Prostate gland (tissue), 2 donors: ENCODE measurements around the gene OR1I1. TPM values are rescaled to one million over a fixed set of nuclear protein-coding genes. Genes with fewer than 3 reads are reported as not detected.

Experiments used
- DNase-seq: peaks from one replicate; pipeline ENCODE4 v3.0.0-alpha.2; 2019; ENCODE audit warnings: low spot score
- H3K27ac ChIP-seq, 2 donors: fragments of 200-600 bp; sonication (generic); 2 replicates each; pipeline ENCODE4 v1.5.1; 2017 to 2019
- H3K27me3 ChIP-seq: fragments of 200-600 bp; sonication (generic); replicated peaks from 2 replicates; pipeline ENCODE4 v1.5.1; 2019; ENCODE audit not compliant: insufficient read depth
- H3K36me3 ChIP-seq, 2 donors: fragments of 200-600 bp; sonication (generic); 1 replicate in 1 of 2; 2 replicates in 1 of 2; pipeline versions ENCODE4 v1.5.1 to v1.8.1; 2017 to 2019
- H3K4me1 ChIP-seq: fragments of 200-600 bp; sonication (generic); replicated peaks from 2 replicates; pipeline ENCODE4 v1.5.1; 2019
- H3K4me3 ChIP-seq, 2 donors: fragments of 200-600 bp; sonication (generic); 2 replicates each; pipeline ENCODE4 v1.5.1; 2017 to 2019
- H3K9me3 ChIP-seq: fragments of 200-600 bp; sonication (generic); 2 replicates; pipeline ENCODE4 v1.5.1; 2017
- POLR2A ChIP-seq: fragments of 450-650 bp; IDR thresholded peaks from one replicate; pipeline ENCODE4 v1.6.1; 2016; ENCODE audit warnings: antibody characterized with exemption, mild to moderate bottlenecking
- POLR2AphosphoS5 ChIP-seq: sonication (generic); formaldehyde crosslinking; IDR thresholded peaks from one replicate; pipeline ENCODE4 v1.6.1; 2017; ENCODE audit warnings: antibody characterized with exemption
- WGBS: methylation state at CpG from one replicate; pipeline ENCODE4 v1.1.5; 2018; 5-methylcytosine and 5-hydroxymethylcytosine counted together
- intact Hi-C: fragments of 100-400 bp; cut with DNase I; formaldehyde crosslinking; loops from one replicate; pipeline ENCODE4 v1.14.2; 2022
- total RNA-seq, 2 donors: library from RNA; depleted of rRNA; stranded (reverse); fragments of >200 nt; gene quantifications; one replicate each; pipeline ENCODE4 v1.1.0, GENCODE V29; 2016
- TF ChIP-seq, protein P1 (sequence below), 4 experiments: fragments of 200-600 bp in 2 of 4; fragments of 450-650 bp in 2 of 4; sonication (generic) in 2 of 4; IDR thresholded peaks; 1 replicate in 3 of 4; 2 replicates in 1 of 4; pipeline ENCODE4 v1.5.1; 2016 to 2019; ENCODE audit warnings: antibody characterized with exemption in 4 of 4, mild to moderate bottlenecking in 2 of 4, moderate library complexity in 2 of 4

OR1I1 gene
- total RNA-seq, 2 donors from 2014 or later: not detected

DNA sequence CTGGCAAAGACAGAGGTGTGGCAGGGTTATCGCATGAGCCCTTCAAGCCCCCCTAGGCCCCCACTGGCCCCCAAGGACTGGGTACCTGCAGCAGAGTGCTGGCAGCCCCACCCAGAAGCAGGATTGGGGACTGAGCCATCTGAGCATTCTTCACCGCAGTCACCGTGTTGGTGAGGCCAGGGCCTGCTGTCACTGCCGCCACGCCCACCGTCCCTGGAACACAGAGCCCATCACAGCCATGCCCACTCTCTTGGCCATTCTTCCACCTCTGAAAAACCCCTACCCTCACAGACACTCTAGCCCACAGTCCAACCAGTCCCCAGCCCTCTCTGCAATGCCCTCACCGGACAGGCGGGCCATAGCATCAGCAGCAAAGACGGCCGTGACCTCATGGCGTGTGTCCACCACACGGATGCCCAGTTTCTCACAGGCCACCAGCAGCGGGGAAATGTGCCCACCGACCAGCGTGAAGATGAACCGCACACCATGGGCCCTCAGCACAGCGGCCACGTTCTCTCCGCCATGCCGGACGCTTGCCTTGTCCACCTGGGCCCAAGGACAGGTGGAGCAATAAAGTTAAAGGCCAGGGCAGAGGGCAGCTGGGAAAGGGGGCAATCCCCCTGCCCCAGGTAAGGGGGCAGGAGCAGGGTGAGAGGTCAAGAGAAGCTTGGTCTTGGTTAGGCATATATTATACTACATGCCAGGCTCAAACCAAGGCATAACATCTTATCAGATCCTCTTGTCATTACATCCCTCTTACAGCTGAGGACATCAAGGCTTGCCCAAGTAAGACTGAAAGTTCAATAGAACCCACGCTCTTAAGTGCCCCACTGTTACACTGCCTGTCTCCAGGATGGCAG lies 41.2 kb downstream of the OR1I1 start:
- DNase-seq: no peak
- Histone ChIP-seq H3K4me1 (no peaks in the 10 kb centered on the region), H3K9me3 (no peaks in the 10 kb centered on the region), H3K4me3 (no peak overlapping the region), H3K36me3 (no peaks in the 10 kb centered on the region), H3K27me3 (no peaks in the 10 kb centered on the region), H3K27ac (no peak overlapping the region)
- intact Hi-C loops: no loop called here
- TF ChIP-seq, protein P1, sequence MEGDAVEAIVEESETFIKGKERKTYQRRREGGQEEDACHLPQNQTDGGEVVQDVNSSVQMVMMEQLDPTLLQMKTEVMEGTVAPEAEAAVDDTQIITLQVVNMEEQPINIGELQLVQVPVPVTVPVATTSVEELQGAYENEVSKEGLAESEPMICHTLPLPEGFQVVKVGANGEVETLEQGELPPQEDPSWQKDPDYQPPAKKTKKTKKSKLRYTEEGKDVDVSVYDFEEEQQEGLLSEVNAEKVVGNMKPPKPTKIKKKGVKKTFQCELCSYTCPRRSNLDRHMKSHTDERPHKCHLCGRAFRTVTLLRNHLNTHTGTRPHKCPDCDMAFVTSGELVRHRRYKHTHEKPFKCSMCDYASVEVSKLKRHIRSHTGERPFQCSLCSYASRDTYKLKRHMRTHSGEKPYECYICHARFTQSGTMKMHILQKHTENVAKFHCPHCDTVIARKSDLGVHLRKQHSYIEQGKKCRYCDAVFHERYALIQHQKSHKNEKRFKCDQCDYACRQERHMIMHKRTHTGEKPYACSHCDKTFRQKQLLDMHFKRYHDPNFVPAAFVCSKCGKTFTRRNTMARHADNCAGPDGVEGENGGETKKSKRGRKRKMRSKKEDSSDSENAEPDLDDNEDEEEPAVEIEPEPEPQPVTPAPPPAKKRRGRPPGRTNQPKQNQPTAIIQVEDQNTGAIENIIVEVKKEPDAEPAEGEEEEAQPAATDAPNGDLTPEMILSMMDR (IDR thresholded peaks at IDR 0.05): no peak
- TF ChIP-seq POLR2AphosphoS5 (no peak), POLR2A (no peak)
- 91% methylated on average over 22 of the region's 22 CpGs for WGBS

DNA sequence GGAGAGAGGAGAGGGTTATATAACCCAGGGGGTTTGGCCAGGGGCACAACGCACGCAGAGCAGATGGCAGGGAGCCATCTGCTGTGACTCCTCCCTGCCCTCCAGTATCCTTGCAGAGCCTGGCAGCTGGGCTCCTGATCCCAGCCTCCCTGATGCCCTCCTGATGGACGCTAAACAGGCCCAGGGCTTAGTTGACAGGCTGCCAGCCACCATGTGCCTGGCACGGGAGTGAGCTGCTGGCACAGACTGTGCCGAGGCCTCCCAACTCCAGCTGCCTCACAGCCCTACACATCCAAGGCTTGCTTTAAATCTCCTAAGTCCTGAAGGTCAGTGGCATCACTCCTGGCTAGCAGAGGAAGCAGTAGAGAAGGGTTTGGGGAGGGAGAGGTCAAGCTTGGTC lies 41.9 kb downstream of the OR1I1 start:
- WGBS: 15% methylated on average over 5 of the region's 5 CpGs
- intact Hi-C loops: no loop called here
- TF ChIP-seq POLR2AphosphoS5: no peak
- TF ChIP-seq, protein P1 (IDR thresholded peaks at IDR 0.05): no peak
- Histone ChIP-seq H3K4me3 (no peak overlapping the region), H3K4me1 (no peaks in the 10 kb centered on the region), H3K36me3 (no peaks in the 10 kb centered on the region), H3K27me3 (no peaks in the 10 kb centered on the region), H3K9me3 (no peaks in the 10 kb centered on the region), H3K27ac (peak overlapping the region; percentile 82 to 84)
- peak; percentile 28 for DNase-seq

DNA sequence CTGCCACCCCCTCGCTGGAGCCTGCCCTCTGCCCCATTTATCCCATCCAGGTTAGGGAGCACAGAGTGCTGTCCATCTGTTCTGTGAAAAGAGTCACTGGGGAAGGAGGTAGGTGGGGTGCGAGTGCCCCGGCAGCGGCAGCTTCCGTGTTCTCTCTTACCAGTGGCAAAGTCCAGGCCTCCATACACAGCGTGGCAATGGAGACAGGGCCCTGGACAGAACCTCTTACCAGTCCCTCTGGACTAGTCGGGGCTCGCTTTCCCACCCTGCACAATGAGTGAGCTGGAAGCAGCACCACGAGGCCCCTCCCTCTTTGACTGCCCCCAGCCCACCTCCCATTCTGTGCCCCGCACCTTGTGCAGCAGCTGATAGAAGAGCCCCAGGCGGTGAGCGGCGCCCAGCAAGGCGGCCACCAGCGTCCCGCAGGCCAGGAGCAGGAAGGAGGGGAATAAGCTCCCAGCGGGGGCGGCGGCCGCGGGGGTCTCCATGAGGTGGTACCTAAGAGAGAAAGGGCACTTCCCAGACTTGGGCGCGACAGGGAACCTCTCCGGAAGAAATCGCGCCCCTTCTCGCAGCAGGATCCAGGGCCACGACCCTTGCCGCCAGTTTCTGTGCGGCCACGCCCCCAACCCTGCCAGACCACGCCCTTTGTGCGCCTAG lies 42.7 kb downstream of the OR1I1 start:
- intact Hi-C loops: loop anchor here (1.0 kb wide), 1 partner anchor 16 kb away; no protein-coding TSS in a partner anchor
- peak overlapping the region; percentile 64 to 83 for H3K4me3 ChIP-seq
- peak overlapping the region; percentile 82 to 84 for H3K27ac ChIP-seq
- no peak for TF ChIP-seq POLR2A
- TF ChIP-seq, protein P1 (IDR thresholded peaks at IDR 0.05): no peak
- TF ChIP-seq POLR2AphosphoS5: no peak
- DNase-seq: peak; percentile 15
- H3K27me3 ChIP-seq: no peaks in the 10 kb centered on the region
- H3K9me3 ChIP-seq: no peaks in the 10 kb centered on the region
- no peaks in the 10 kb centered on the region for H3K36me3 ChIP-seq
- H3K4me1 ChIP-seq: no peaks in the 10 kb centered on the region
- WGBS: 3% methylated on average over 32 of the region's 33 CpGs

DNA sequence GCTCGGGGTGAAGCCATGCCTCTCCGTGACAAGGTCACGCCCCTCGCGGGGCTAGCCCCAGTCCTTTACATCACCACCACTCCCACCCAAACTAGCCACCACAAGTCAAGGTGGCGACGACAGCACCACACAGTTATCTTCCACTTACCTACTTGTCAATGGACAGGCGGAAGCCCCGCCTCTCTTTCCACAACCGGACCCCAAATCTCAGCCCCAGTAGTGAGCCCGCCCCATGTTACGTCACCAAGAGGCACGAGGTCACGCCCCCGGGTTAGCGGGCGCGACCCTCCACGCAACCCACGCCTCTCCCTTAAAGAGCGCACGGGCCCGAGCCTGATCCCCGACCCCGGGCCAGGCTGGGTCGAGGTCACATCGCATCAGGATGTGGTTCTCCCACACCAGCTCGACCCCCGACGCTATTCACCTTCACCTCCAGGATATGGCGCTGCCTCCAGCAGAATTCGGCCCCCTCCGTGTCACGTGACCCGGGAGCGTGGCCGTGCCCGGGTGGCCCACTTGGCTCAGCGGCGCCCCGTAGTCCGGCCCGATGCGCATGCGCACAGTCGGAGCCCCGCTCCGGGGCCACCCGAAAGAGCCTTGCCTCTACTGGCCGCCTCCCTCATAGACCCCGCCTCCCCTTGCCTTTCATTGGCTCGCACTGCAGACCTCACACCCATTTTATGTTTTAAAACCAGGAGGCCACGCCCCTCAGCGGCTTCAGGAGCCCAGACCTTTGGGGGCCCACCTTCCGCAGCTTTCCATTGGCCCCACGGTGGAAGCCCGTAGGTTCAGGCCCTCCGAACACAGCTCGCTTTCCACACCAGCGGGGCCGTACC lies 43.4 kb downstream of the OR1I1 start:
- WGBS: under 1% methylated on average over 59 of the region's 61 CpGs
- no peaks in the 10 kb centered on the region for H3K27me3 ChIP-seq
- H3K27ac ChIP-seq: peak overlapping the region; percentile 82 to 84
- H3K4me1 ChIP-seq: no peaks in the 10 kb centered on the region
- no peaks in the 10 kb centered on the region for H3K9me3 ChIP-seq
- H3K36me3 ChIP-seq: no peaks in the 10 kb centered on the region
- peak; percentile 95 for DNase-seq
- H3K4me3 ChIP-seq: peak overlapping the region; percentile 64 to 83
- TF ChIP-seq POLR2AphosphoS5: peak; percentile 95
- TF ChIP-seq, protein P1 (IDR thresholded peaks at IDR 0.05): peak in 1 of 4 experiments; percentile 38
- TF ChIP-seq POLR2A: peak; percentile 52
- intact Hi-C loops: loop anchor here (1.0 kb wide), 1 partner anchor 17 kb away; no protein-coding TSS in a partner anchor
